Breast epithelium (tissue), 3 donors: ENCODE results near the gene CHN1.

Experiments used
- CTCF ChIP-seq, 3 donors: fragments of 450-650 bp; IDR thresholded peaks; one replicate each; pipeline ENCODE4 v1.5.1; 2016 to 2017; ENCODE audit warnings: antibody characterized with exemption in 3 of 3, mild to moderate bottlenecking in 3 of 3, moderate library complexity in 3 of 3
- POLR2AphosphoS5 ChIP-seq, 3 donors: sonication (generic); formaldehyde crosslinking; IDR thresholded peaks; one replicate each; pipeline ENCODE4 v1.6.1; 2017; ENCODE audit warnings: antibody characterized with exemption in 3 of 3

- TF ChIP-seq CTCF (IDR thresholded peaks at IDR 0.05) = no peak
- TF ChIP-seq POLR2AphosphoS5 (IDR thresholded peaks at IDR 0.05) = no peak
Observed at GRCh38 chr2:174888146-174888545, 117.0 kb downstream of the CHN1 start.
